ENCODE results near the gene BICRAL. TPM values are rescaled to one million over a fixed set of nuclear protein-coding genes. Genes with fewer than 3 reads are reported as not detected.

The BICRAL gene
- total and polyA plus RNA-seq, 9 of the 15 experiments (the other 6 are each of a cell fraction or from before 2014, with no cell fraction given) = 1.2 to 11.9 (median 5.6) TPM

- Histone ChIP-seq H3K27ac (ENCODE audit: extremely low read depth, low read depth, low read length) (no peak overlapping the region), H2AFZ (ENCODE audit: low read depth, low read length) (no peak overlapping the region), H3K27me3 (ENCODE audit: control insufficient read depth in 2 of 2, insufficient read depth in 2 of 2, low read length in 2 of 2) (no peaks in the 10 kb centered on the region), H3K9me3 (replicated peaks; ENCODE audit: control insufficient read depth, insufficient read depth, low read depth, low read length) (0 out of 2 replicates have a peak, but pooled peaks cover 3% of the 10 kb centered on the region), H3K4me2 (ENCODE audit: insufficient read depth, low read length) (no peak overlapping the region), H3K9me1 (ENCODE audit: control insufficient read depth, insufficient read depth, low read length) (no peaks in the 10 kb centered on the region), H4K20me1 (replicated peaks; ENCODE audit: control insufficient read depth, insufficient read depth, low read length) (no peaks in the 10 kb centered on the region), H3K79me2 (ENCODE audit: control insufficient read depth, insufficient read depth, low read length) (no peaks in the 10 kb centered on the region), H3K36me3 (ENCODE audit: control insufficient read depth, insufficient read depth, low read length) (peaks cover 28% of the 10 kb centered on the region), H3K4me1 (replicated peaks in 1 of 2; ENCODE audit: control insufficient read depth in 2 of 2, insufficient read depth in 2 of 2, low read length in 2 of 2) (peaks cover 15 to 20% of the 10 kb centered on the region in 2 experiments), H3K4me3 (no peak overlapping the region), H3K9ac (ENCODE audit: insufficient read depth in 1 of 2, low read depth in 2 of 2, low read length in 2 of 2) (no peak overlapping the region)
- no peak; the same call in 2 of the 3 replicates for ATAC-seq
- WGBS (ENCODE audit: insufficient coverage, low coverage, missing lambda C conversion rate) = 95% methylated on average over 17 of the region's 17 CpGs
- no peak for TF ChIP-seq HDAC6 (IDR thresholded peaks at IDR 0.05; ENCODE audit: low read depth, low read length)
- no peak for TF ChIP-seq THAP12 (CRISPR knock-in tag; IDR thresholded peaks at IDR 0.05)
- TF ChIP-seq SIN3B (IDR thresholded peaks at IDR 0.05; ENCODE audit: low read depth) = no peak
- no peak for TF ChIP-seq ETV5 (CRISPR knock-in tag; IDR thresholded peaks at IDR 0.05; ENCODE audit: low read depth)
- no peak for TF ChIP-seq ZBTB26 (CRISPR knock-in tag; IDR thresholded peaks at IDR 0.05)
- no peak for TF ChIP-seq GTF2B (IDR thresholded peaks at IDR 0.05; ENCODE audit: extremely low read depth, insufficient read length)
- TF ChIP-seq ZNF512 (tag; IDR thresholded peaks at IDR 0.05) = no peak
- no peak for TF ChIP-seq KDM4B (IDR thresholded peaks at IDR 0.05; ENCODE audit: borderline replicate concordance in 2 of 2, low read depth in 1 of 2)
- no peak for TF ChIP-seq NR0B1 (IDR thresholded peaks at IDR 0.05; ENCODE audit: partially characterized antibody)
- no peak for TF ChIP-seq CTBP1 (IDR thresholded peaks at IDR 0.05; ENCODE audit: borderline replicate concordance)
- TF ChIP-seq SRSF9 (IDR thresholded peaks at IDR 0.05; ENCODE audit: borderline replicate concordance, low read depth, low read length) = no peak
- no peak for TF ChIP-seq MAFF (IDR thresholded peaks at IDR 0.05; ENCODE audit: low read length)
- TF ChIP-seq ZBTB7A (IDR thresholded peaks at IDR 0.05; ENCODE audit: borderline replicate concordance, control insufficient read depth, low read depth, low read length) = no peak
- TF ChIP-seq ZNF696 (CRISPR knock-in tag; conservative IDR thresholded peaks at IDR 0.05) = no peak
- in situ Hi-C loops (cut with MboI) (no loop called here), intact Hi-C loops (cut with micrococcal nuclease) (no loop called here)
- BruUV-seq (replicated peaks) = no TSS peak
- CTCF ChIA-PET (ENCODE audit: low intra/inter-chr PET ratio) = no interaction called here
- no peak for DNase-seq (ENCODE audit: extremely low read depth in 1 of 4, low spot score in 3 of 4)
- POLR2A ChIA-PET = interaction anchor here (0.5 to 4.0 kb wide), 2 partner anchors 10 to 81 kb away, joined by 3 to 34 read pairs; partner anchors contain the start of gene RPL7L1
- no peak for FAIRE-seq
These were observed 109.4 kb downstream of the BICRAL start for GRCh38 chr6:42891199-42891722.

Measured in K562 (cell line).